K562 (cell line): ENCODE data around the gene LAPTM5. TPM values are rescaled to one million over a fixed set of nuclear protein-coding genes. Genes with fewer than 3 reads are reported as not detected.

Experiments
- ATAC-seq: fragments of 200-7000 bp; cut with Tn5 transposase; 3 replicates; pipeline ENCODE4 v1.9.1; 2020; ENCODE audit warnings: moderate library complexity
- BruUV-seq: library from RNA; stranded (reverse); fragments of 400-500 nt; replicated peaks from 2 replicates; lab custom pipeline; 2021; lab: Mats Ljungman, UMichigan
- CTCF ChIA-PET: fragments of 300-600 bp; formaldehyde crosslinking; extraction: SDS; loops from one replicate; lab custom pipeline; 2021; ENCODE audit warnings: low intra/inter-chr PET ratio; lab: Yijun Ruan, JAX
- POLR2A ChIA-PET: fragments of 300-600, 350-650 bp; sonication (Branson Sonifier 250); formaldehyde crosslinking; extraction: SDS; loops from one replicate; lab custom pipeline; 2021; ENCODE audit warnings: antibody characterized with exemption, inconsistent platforms; lab: Yijun Ruan, JAX
- DNase-seq, 4 experiments: peaks; one replicate each; pipeline versions ENCODE4 v3.0.0 to v3.0.0-alpha.2; 2011 to 2018; ENCODE audit warnings: low spot score in 3 of 4, mixed read lengths in 3 of 4; ENCODE audit errors: extremely low read depth in 1 of 4
- FAIRE-seq: peaks from 2 replicates; lab custom pipeline; 2011; peaks lifted over from hg19 to GRCh38; lab: Jason Lieb, UNC
- H2AFZ ChIP-seq: 2 replicates; pipeline ENCODE4 v1.6.0; 2011; ENCODE audit warnings: low read depth, low read length, control low read depth, inconsistent platforms
- H3K27ac ChIP-seq: fragments of 200-600 bp; 3 replicates; pipeline ENCODE4 v1.8.0; 2011; ENCODE audit warnings: low read depth, mild to moderate bottlenecking, control low read depth, inconsistent platforms, low read length, moderate library complexity, mixed read lengths; ENCODE audit errors: extremely low read depth
- H3K27me3 ChIP-seq, 2 experiments: fragments of 300-600 bp in 1 of 2; 2 replicates in 1 of 2; 3 replicates in 1 of 2; pipeline versions ENCODE4 v1.6.0 to v1.8.0; 2011; ENCODE audit warnings: inconsistent platforms in 2 of 2, low read length in 2 of 2, mild to moderate bottlenecking in 1 of 2, mixed read lengths in 1 of 2, moderate library complexity in 1 of 2; ENCODE audit not compliant: control insufficient read depth in 2 of 2, insufficient read depth in 2 of 2
- H3K36me3 ChIP-seq: fragments of 300-600 bp; 3 replicates; pipeline ENCODE4 v1.8.0; 2011; ENCODE audit warnings: mild to moderate bottlenecking, low read length, inconsistent platforms; ENCODE audit not compliant: control insufficient read depth, insufficient read depth
- H3K4me1 ChIP-seq, 2 experiments: fragments of 200-600 bp in 1 of 2; replicated peaks in 1 of 2; 2 replicates in 1 of 2; 3 replicates in 1 of 2; pipeline versions ENCODE4 v1.5.1 to v1.8.0; 2011; ENCODE audit warnings: inconsistent platforms in 2 of 2, low read length in 2 of 2, mild to moderate bottlenecking in 1 of 2, mixed read lengths in 1 of 2, moderate library complexity in 1 of 2; ENCODE audit not compliant: control insufficient read depth in 2 of 2, insufficient read depth in 2 of 2
- H3K4me2 ChIP-seq: 2 replicates; pipeline ENCODE4 v1.6.1; 2011; ENCODE audit warnings: low read length, control low read depth, inconsistent platforms, mixed read lengths; ENCODE audit not compliant: insufficient read depth
- H3K4me3 ChIP-seq: fragments of 200-600 bp; sonication (generic), shearing (Covaris generic); 2 replicates; pipeline ENCODE4 v1.5.1; 2016; ENCODE audit warnings: control low read depth, inconsistent platforms
- H3K79me2 ChIP-seq: fragments of 200-600 bp; 3 replicates; pipeline ENCODE4 v1.8.0; 2011; ENCODE audit warnings: low read length, inconsistent platforms; ENCODE audit not compliant: control insufficient read depth, insufficient read depth
- H3K9ac ChIP-seq, 2 experiments: 2 replicates each; pipeline versions ENCODE4 v1.6.0 to v1.6.1; 2011; ENCODE audit warnings: low read depth in 2 of 2, low read length in 2 of 2, control low read depth in 1 of 2, inconsistent platforms in 1 of 2, mild to moderate bottlenecking in 1 of 2, mixed read lengths in 1 of 2; ENCODE audit not compliant: insufficient read depth in 1 of 2
- H3K9me1 ChIP-seq: one replicate; pipeline ENCODE4 v1.6.0; 2011; ENCODE audit warnings: inconsistent platforms, mild to moderate bottlenecking, low read length, moderate library complexity; ENCODE audit not compliant: control insufficient read depth, insufficient read depth
- H3K9me3 ChIP-seq: replicated peaks from 2 replicates; pipeline ENCODE4 v1.5.1; 2011; ENCODE audit warnings: low read depth, low read length, inconsistent platforms; ENCODE audit not compliant: control insufficient read depth, insufficient read depth
- H4K20me1 ChIP-seq: replicated peaks from 2 replicates; pipeline ENCODE4 v1.6.1; 2011; ENCODE audit warnings: low read length, inconsistent platforms, mixed read lengths; ENCODE audit not compliant: control insufficient read depth, insufficient read depth
- AFF4 ChIP-seq: sonication (generic); formaldehyde crosslinking; IDR thresholded peaks from 2 replicates; pipeline ENCODE4 v1.8.0; 2023; ENCODE audit warnings: mild to moderate bottlenecking, missing genetic modification reagents
- ATF4 ChIP-seq: fragments of 450-650 bp; formaldehyde crosslinking; IDR thresholded peaks from 2 replicates; pipeline ENCODE4 v1.4.0; 2022; ENCODE audit warnings: mild to moderate bottlenecking, moderate library complexity
- CTBP1 ChIP-seq: fragments of 450-650 bp; IDR thresholded peaks from 2 replicates; pipeline ENCODE4 v1.6.1; 2016; ENCODE audit warnings: borderline replicate concordance
- HDGF ChIP-seq: fragments of 450-650 bp; IDR thresholded peaks from 2 replicates; pipeline ENCODE4 v1.6.1; 2016
- HMG20B ChIP-seq: fragments of 250-450 bp; sonication (Bioruptor Pico); IDR thresholded peaks from 2 replicates; pipeline ENCODE4 v1.5.0; 2021; ENCODE audit warnings: mild to moderate bottlenecking
- JUND ChIP-seq, 2 experiments: IDR thresholded peaks; 2 replicates in 1 of 2; 3 replicates in 1 of 2; pipeline ENCODE4 v1.6.1; 2011; ENCODE audit warnings: borderline replicate concordance in 2 of 2, low read depth in 2 of 2, low read length in 2 of 2, improper control_type of control experiment in 1 of 2, missing biosample characterization in 1 of 2, missing genetic modification characterization in 1 of 2, missing genetic modification reagents in 1 of 2
- MAFK ChIP-seq: IDR thresholded peaks from 2 replicates; pipeline ENCODE4 v1.6.1; 2011; ENCODE audit warnings: low read length, improper control_type of control experiment
- RB1 ChIP-seq: fragments of 450-650 bp; IDR thresholded peaks from 2 replicates; pipeline ENCODE4 v1.6.1; 2017; ENCODE audit warnings: low read depth, mild to moderate bottlenecking
- XRCC5 ChIP-seq: fragments of 200-400 bp; formaldehyde crosslinking; IDR thresholded peaks from 2 replicates; pipeline ENCODE4 v1.6.1; 2017; ENCODE audit warnings: low read depth, mild to moderate bottlenecking, low read length
- ZBTB7A ChIP-seq: IDR thresholded peaks from 2 replicates; pipeline ENCODE4 v1.6.1; 2011; ENCODE audit warnings: low read depth, mild to moderate bottlenecking, low read length, moderate library complexity, borderline replicate concordance; ENCODE audit not compliant: control insufficient read depth
- ZNF592 ChIP-seq: fragments of 450-650 bp; IDR thresholded peaks from 2 replicates; pipeline ENCODE4 v1.6.1; 2017; ENCODE audit warnings: antibody characterized with exemption, mild to moderate bottlenecking
- ZNF75A ChIP-seq: fragments of 450-650 bp; formaldehyde crosslinking; IDR thresholded peaks from 2 replicates; pipeline ENCODE4 v1.4.0; 2020; ENCODE audit warnings: mild to moderate bottlenecking
- WGBS: fragments of 100-300 bp; shearing (Covaris generic); methylation state at CpG from one replicate; pipeline ENCODE4 v1.1.6; 2016; ENCODE audit warnings: low coverage, mixed read lengths; ENCODE audit not compliant: insufficient coverage; ENCODE audit errors: missing lambda C conversion rate; 5-methylcytosine and 5-hydroxymethylcytosine counted together
- in situ Hi-C: fragments of 300-500 bp; cut with MboI; formaldehyde crosslinking; loops from 4 replicates; pipeline ENCODE4 v1.15.0; 2018; ENCODE audit warnings: inconsistent platforms, mixed read lengths
- intact Hi-C: fragments of 100-400 bp; cut with micrococcal nuclease; formaldehyde crosslinking; loops from 2 replicates; pipeline ENCODE4 v1.14.2; 2022
- polyA plus RNA-seq, 8 experiments: library from polyadenylated mRNA; depleted of rRNA in 4 of 8; stranded (reverse) in 5 of 8; unstranded in 3 of 8; fragments of >200 nt; fragmentation: Nextera tagmentation in 2 of 8; fragmentation: Illumina TruSeq in 1 of 8; extraction: Ambion mirVana in 2 of 8; extraction: Trizol in 1 of 8; gene quantifications; 2 replicates each; pipeline versions ENCODE4 v1.2.1 to v1.2.3, GENCODE V29; 2011 to 2014; ENCODE audit warnings: inconsistent platforms in 1 of 8, missing spikeins in 1 of 8
- total RNA-seq, 7 experiments: library from RNA; depleted of rRNA in 6 of 7; stranded (reverse); fragments of >200 nt in 6 of 7; fragmentation: Illumina TruSeq in 2 of 7; extraction: Trizol in 2 of 7; gene quantifications; 2 replicates each; pipeline versions ENCODE4 v1.2.1 to v1.2.3, GENCODE V29; 2011 to 2021; ENCODE audit warnings: low replicate concordance in 1 of 7

Gene LAPTM5
- total and polyA plus RNA-seq, 9 of the 15 experiments (the other 6 are each of a cell fraction or from before 2014, with no cell fraction given) = 2.4 to 47.3 (median 20.3) TPM

DNA sequence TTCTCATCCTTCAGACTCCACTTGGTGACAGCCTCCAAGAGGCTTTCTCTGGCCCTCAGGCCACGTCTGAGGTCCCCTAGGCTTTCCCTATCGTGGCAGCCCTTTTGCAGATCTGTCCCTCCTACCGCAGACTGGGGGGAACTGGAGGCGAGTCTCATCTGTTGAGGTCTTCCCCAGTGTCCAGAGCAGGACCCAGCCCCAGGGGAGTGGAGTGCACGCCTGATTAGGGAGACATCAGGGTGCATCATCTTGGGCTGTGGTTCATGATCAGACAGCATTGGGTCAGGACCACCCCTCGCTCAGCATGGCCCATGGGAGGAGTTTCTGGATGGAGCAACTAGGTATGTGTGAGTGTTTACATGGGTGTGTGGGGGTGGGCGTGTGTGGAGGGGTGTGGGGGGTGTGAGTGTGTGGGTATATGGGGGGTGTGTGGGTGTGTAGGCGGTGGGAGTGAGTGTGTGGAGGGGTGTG is 25.7 kb downstream of the LAPTM5 start:
- Histone ChIP-seq H2AFZ (peak overlapping the region; percentile 75), H3K4me3 (peak overlapping the region; percentile 26), H3K9me1 (no peaks in the 10 kb centered on the region), H3K79me2 (no peaks in the 10 kb centered on the region), H3K27me3 (no peaks in the 10 kb centered on the region), H3K4me2 (peak overlapping the region; percentile 85), H3K4me1 (peaks cover 60 to 69% of the 10 kb centered on the region in 2 experiments), H3K9ac (peak overlapping the region; percentile 62 to 64), H4K20me1 (no peaks in the 10 kb centered on the region), H3K9me3 (no peaks in the 10 kb centered on the region), H3K27ac (peak overlapping the region; percentile 50), H3K36me3 (peaks cover 18% of the 10 kb centered on the region; the same call in 2 of the 3 replicates)
- FAIRE-seq (peak; percentile 87), DNase-seq (peak; percentile 78 to 88 (median 83)), ATAC-seq (peak; percentile 62)
- ChIA-PET POLR2A (interaction anchor here (0.6 to 5.2 kb wide), 10 partner anchors 7 to 463 kb away, joined by 3 to 51 read pairs (median 5); partner anchors contain the start of gene LAPTM5), CTCF (no interaction called here)
- intact Hi-C loops = loop anchor here (2.0 kb wide), 2 partner anchors 37 to 47 kb away; no protein-coding TSS in a partner anchor
- 7% methylated on average over 7 of the region's 8 CpGs for WGBS
- in situ Hi-C loops = no loop called here
- BruUV-seq = no TSS peak
- TF ChIP-seq JUND (IDR thresholded peaks at IDR 0.05; ENCODE audit: borderline replicate concordance, low read depth, low read length) (no peak), JUND (tag; IDR thresholded peaks at IDR 0.05; ENCODE audit: borderline replicate concordance, low read depth, low read length) (0 out of 3 replicates have a peak, but pooled peaks have one; percentile 42), CTBP1 (peak; percentile 70; the same call in 1 of the 2 replicates), ZNF592 (peak; percentile 66), RB1 (peak; percentile 39; the same call in 1 of the 2 replicates), ZBTB7A (peak; percentile 75; the same call in 1 of the 2 replicates), AFF4 (CRISPR knock-in tag) (peak; percentile 61; the same call in 1 of the 2 replicates), MAFK (no peak), ATF4 (CRISPR knock-in tag) (0 out of 2 replicates have a peak, but pooled peaks have one; percentile 26), ZNF75A (CRISPR knock-in tag) (0 out of 2 replicates have a peak, but pooled peaks have one; percentile 41), HMG20B (CRISPR knock-in tag) (no peak), HDGF (peak; percentile 92), XRCC5 (peak; percentile 21; the same call in 1 of the 2 replicates)
